ENCODE data around the gene STMN1.

The STMN1 gene

DNA sequence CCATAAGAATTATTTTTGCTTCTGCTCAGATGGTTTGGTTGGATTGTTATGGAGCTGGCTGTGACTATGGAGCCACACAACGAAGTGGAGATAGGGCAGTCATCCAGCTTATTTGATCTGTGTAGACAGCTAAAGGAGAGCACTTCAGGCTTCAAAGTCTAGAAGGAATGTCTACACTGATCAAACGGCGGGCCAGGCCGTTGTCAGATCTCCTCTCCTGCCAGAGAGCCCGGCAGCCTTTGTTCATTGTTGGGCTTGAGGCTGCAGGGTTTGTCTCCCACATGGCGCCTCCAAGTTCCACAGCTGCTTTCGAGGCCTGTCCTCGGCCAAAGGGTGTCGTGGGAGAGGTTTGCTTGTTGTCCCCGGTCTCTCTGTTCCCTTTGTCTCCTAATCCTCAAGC, 2.8 kb upstream of the STMN1 start:
- DNase-seq (ENCODE audit: low read depth), result no peak
- TF ChIP-seq, protein P1, sequence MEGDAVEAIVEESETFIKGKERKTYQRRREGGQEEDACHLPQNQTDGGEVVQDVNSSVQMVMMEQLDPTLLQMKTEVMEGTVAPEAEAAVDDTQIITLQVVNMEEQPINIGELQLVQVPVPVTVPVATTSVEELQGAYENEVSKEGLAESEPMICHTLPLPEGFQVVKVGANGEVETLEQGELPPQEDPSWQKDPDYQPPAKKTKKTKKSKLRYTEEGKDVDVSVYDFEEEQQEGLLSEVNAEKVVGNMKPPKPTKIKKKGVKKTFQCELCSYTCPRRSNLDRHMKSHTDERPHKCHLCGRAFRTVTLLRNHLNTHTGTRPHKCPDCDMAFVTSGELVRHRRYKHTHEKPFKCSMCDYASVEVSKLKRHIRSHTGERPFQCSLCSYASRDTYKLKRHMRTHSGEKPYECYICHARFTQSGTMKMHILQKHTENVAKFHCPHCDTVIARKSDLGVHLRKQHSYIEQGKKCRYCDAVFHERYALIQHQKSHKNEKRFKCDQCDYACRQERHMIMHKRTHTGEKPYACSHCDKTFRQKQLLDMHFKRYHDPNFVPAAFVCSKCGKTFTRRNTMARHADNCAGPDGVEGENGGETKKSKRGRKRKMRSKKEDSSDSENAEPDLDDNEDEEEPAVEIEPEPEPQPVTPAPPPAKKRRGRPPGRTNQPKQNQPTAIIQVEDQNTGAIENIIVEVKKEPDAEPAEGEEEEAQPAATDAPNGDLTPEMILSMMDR (conservative IDR thresholded peaks at IDR 0.05; ENCODE audit: low read depth, low read length), result no peak
- no peak overlapping the region for H3K4me3 ChIP-seq (ENCODE audit: low read depth, low read length)

DNA sequence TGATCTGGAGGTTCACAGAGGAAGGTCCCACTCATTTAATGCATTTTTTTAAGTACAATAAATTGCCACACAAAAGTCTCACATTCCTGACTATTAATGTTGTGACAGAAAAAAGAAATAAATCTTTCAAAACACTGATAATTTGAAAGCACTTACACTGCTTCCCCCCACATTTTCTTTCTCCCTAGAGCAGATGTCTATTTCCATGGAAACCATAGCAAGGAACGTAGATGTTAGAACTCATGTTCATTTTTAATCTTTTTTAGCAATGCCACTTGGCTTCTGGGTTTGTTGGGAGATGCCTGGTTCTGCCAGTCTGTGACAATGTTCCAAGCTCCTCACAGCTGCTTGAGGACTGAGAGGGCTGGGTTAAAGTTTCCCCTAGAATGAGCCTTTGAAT, 1.9 kb upstream of the STMN1 start:
- H3K4me3 ChIP-seq (ENCODE audit: low read depth, low read length), result no peak overlapping the region
- TF ChIP-seq, protein P1 (conservative IDR thresholded peaks at IDR 0.05; ENCODE audit: low read depth, low read length), result no peak
- no peak for DNase-seq (ENCODE audit: low read depth)

DNA sequence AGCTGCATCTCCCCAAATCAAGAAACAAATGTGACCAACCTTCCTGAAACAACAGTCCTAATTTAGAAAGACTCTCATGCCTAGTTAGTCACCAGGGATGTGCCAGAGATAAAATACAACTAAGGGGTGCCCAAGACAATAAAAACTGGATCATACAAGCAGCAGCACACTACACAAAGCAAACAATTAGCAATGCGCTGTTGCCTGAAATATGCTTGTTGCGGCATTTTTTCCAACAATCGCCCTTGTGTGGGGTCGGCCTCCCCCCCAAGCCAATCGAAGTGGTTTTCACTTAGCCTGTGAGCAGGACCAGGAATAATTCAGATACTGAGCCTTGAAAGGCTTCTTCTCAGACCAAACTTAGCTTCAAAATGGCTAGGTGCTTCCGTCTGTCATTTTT, 1.4 kb upstream of the STMN1 start:
- TF ChIP-seq, protein P1 (conservative IDR thresholded peaks at IDR 0.05; ENCODE audit: low read depth, low read length), result no peak
- no peak overlapping the region for H3K4me3 ChIP-seq (ENCODE audit: low read depth, low read length)
- DNase-seq (ENCODE audit: low read depth), result no peak

DNA sequence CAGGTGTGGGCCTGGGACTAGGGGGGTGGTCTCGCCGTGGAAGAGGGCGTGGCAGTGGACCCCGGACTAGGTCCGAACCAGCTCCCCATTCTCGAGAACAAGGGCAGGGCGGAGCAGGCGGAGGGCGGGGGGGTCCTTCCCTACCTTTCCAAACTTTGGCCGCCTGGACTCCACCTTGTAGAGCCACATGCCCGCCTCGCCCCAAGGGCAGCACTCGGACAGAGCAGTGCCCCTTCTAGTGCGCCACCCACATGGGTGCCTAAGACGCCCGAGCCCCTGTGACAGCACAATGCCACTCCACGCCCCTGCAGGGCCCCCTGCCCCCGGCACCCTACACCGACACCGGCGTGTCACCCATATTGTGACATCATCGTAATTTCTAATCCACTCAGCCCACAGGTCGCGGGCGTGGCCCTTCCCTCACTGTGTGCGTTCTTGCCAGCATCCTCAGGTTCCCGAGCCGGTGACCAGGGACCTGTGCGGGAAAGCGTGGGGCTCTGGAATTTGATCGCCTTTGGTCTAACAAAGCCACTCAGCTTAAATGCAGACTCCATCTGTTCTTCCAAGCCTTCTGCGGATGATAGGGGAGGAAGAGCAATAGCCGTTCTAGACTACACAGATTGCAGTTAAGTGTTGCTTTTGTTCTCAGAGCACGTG, 553 bp upstream of the STMN1 start:
- TF ChIP-seq, protein P1 (conservative IDR thresholded peaks at IDR 0.05; ENCODE audit: low read depth, low read length), result no peak
- H3K4me3 ChIP-seq (ENCODE audit: low read depth, low read length), result peak overlapping the region; percentile 69
- DNase-seq (ENCODE audit: low read depth), result no peak

DNA sequence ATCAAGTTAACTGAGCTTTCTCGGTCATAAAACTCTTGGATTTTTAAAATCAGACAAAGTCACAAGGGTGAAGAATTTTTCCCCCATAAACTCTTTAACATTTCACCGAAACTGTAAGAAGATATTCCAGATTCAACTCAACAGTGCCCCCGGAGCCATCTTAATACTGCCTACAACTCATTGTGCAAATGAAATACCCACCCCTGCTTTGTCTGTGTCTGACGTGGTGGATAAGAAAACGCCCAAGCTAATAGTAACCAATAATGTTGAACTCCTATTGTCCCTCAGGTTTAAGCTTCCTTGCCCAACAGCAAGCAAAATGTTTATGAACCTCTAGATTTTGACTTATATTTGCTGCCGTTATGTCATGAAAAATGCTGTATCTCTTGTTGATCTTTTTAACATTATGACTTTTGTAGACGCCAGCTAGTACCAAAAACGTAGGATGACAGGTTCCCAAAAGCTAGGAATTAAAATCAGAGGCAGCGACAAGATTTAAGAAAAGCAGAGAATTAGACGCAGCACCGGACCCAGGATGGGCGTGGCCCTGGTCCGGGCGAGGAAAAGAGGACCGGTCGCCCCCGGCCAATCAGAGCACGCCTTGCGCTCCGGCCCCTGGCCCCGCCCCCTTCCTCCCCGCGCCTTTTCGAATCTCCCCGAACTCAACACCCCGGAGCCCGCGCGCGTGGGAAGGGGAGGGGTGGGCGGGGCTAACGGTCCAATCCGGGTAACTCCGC, 1.1 kb downstream of the STMN1 start:
- DNase-seq (ENCODE audit: low read depth), result peak; percentile 91
- TF ChIP-seq, protein P1 (conservative IDR thresholded peaks at IDR 0.05; ENCODE audit: low read depth, low read length), result peak; percentile 32
- H3K4me3 ChIP-seq (ENCODE audit: low read depth, low read length), result peak overlapping the region; percentile 69

DNA sequence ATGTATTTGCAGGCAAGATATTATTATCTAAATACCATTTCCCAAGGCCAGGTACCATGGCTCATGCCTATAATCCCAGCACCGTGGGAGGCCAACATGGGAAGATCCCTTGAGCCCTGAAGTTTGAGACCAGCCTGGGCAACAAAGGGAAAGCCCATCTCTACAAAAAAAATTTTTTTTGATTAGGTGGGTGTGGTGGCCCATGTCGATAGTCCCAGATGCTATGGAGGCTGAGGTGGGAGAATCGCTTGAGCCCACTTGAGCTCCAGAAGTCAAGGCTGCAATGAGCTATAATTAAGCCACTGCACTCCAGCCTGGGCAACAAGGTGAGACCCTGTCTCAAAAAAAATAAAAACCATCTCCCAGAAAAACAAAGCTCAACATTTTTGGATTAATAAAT, 2.2 kb downstream of the STMN1 start:
- TF ChIP-seq, protein P1 (conservative IDR thresholded peaks at IDR 0.05; ENCODE audit: low read depth, low read length), result no peak
- H3K4me3 ChIP-seq (ENCODE audit: low read depth, low read length), result no peak overlapping the region

DNA sequence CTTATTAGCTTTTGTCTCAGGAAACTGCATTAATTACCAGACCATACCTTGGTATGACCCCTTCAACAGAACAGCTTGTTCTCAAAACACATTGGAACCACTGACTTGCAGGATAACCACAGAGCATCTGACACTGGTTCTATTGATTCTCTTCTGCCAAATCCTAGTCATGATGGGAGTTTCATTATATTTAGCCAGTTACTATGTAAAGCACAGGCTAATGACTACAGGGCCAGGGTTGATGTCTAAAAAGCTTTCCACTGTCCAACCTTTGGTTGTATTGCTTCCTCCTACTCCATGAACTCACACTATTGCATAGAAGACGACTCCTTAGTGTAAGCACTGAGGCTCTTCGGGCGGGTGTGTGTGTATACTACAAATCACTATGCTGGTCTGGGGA, 3.8 kb downstream of the STMN1 start:
- peak; percentile 53 for DNase-seq (ENCODE audit: low read depth)
- TF ChIP-seq, protein P1 (conservative IDR thresholded peaks at IDR 0.05; ENCODE audit: low read depth, low read length), result no peak
- H3K4me3 ChIP-seq (ENCODE audit: low read depth, low read length), result no peak overlapping the region

More for the DNA sequence above, 2.2 kb downstream of the STMN1 start:
- no peak for DNase-seq (ENCODE audit: low read depth)

Measured in choroid plexus epithelial cell (primary cell).